K562 (cell line): ENCODE data around the gene SHROOM3. TPM values are rescaled to one million over a fixed set of nuclear protein-coding genes. Genes with fewer than 3 reads are reported as not detected.

Experiments used
- ARID1B ChIP-seq: fragments of 450-650 bp; IDR thresholded peaks from 2 replicates; pipeline ENCODE4 v1.6.1; 2016; ENCODE audit warnings: antibody characterized with exemption, mild to moderate bottlenecking, inconsistent platforms
- ARID2 ChIP-seq: fragments of 450-650 bp; IDR thresholded peaks from 2 replicates; pipeline ENCODE4 v1.6.1; 2017; ENCODE audit warnings: antibody characterized with exemption, mild to moderate bottlenecking
- ATF1 ChIP-seq, 2 experiments: fragments of 450-650 bp in 1 of 2; IDR thresholded peaks; 2 replicates each; pipeline ENCODE4 v1.6.1; 2016; ENCODE audit warnings: missing compliant biosample characterization in 1 of 2, missing genetic modification characterization in 1 of 2
- EP300 ChIP-seq: IDR thresholded peaks from 2 replicates; pipeline ENCODE4 v1.6.1; 2012; ENCODE audit warnings: low read length, improper control_type of control experiment
- HMG20B ChIP-seq: fragments of 250-450 bp; sonication (Bioruptor Pico); IDR thresholded peaks from 2 replicates; pipeline ENCODE4 v1.5.0; 2021; ENCODE audit warnings: mild to moderate bottlenecking
- JUND ChIP-seq, 2 experiments: IDR thresholded peaks; 2 replicates in 1 of 2; 3 replicates in 1 of 2; pipeline ENCODE4 v1.6.1; 2011; ENCODE audit warnings: borderline replicate concordance in 2 of 2, low read depth in 2 of 2, low read length in 2 of 2, improper control_type of control experiment in 1 of 2, missing biosample characterization in 1 of 2, missing genetic modification characterization in 1 of 2, missing genetic modification reagents in 1 of 2
- MAFF ChIP-seq: IDR thresholded peaks from 2 replicates; pipeline ENCODE4 v1.6.1; 2012; ENCODE audit warnings: low read length, improper control_type of control experiment
- NBN ChIP-seq: fragments of 450-650 bp; IDR thresholded peaks from 2 replicates; pipeline ENCODE4 v1.6.1; 2016; ENCODE audit warnings: low read depth, mild to moderate bottlenecking
- NFE2L1 ChIP-seq: fragments of 450-650 bp; IDR thresholded peaks from 2 replicates; pipeline ENCODE4 v1.6.1; 2016; ENCODE audit warnings: missing genetic modification characterization, low read depth, mild to moderate bottlenecking, missing compliant biosample characterization, moderate library complexity, borderline replicate concordance
- NR4A1 ChIP-seq, 2 experiments: fragments of 250-450 bp in 1 of 2; fragments of 450-650 bp in 1 of 2; sonication (Bioruptor Pico) in 1 of 2; IDR thresholded peaks; 2 replicates each; pipeline versions ENCODE4 v1.4.0 to v1.6.1; 2016 to 2020; ENCODE audit warnings: mild to moderate bottlenecking in 2 of 2, missing compliant biosample characterization in 1 of 2, missing genetic modification characterization in 1 of 2, moderate library complexity in 1 of 2
- PCBP1 ChIP-seq: fragments of 200-400 bp; formaldehyde crosslinking; IDR thresholded peaks from 2 replicates; pipeline ENCODE4 v1.6.1; 2018; ENCODE audit warnings: mild to moderate bottlenecking, low read depth, low read length; ENCODE audit not compliant: poor library complexity, severe bottlenecking
- PTTG1 ChIP-seq: fragments of 450-650 bp; IDR thresholded peaks from 2 replicates; pipeline ENCODE4 v1.6.1; 2016; ENCODE audit warnings: low read depth, mild to moderate bottlenecking, missing genetic modification characterization, missing compliant biosample characterization
- SAFB2 ChIP-seq: fragments of 200-400 bp; formaldehyde crosslinking; IDR thresholded peaks from 2 replicates; pipeline ENCODE4 v1.6.1; 2018; ENCODE audit warnings: borderline replicate concordance, low read length, low read depth, moderate library complexity; ENCODE audit not compliant: severe bottlenecking
- SMARCC2 ChIP-seq: fragments of 450-650 bp; IDR thresholded peaks from 2 replicates; pipeline ENCODE4 v1.6.1; 2017; ENCODE audit warnings: antibody characterized with exemption, moderate library complexity, mild to moderate bottlenecking, low read depth
- TAF9B ChIP-seq: fragments of 450-650 bp; IDR thresholded peaks from 2 replicates; pipeline ENCODE4 v1.6.1; 2018; ENCODE audit warnings: mild to moderate bottlenecking; ENCODE audit not compliant: partially characterized antibody
- polyA plus RNA-seq, 8 experiments: library from polyadenylated mRNA; depleted of rRNA in 4 of 8; stranded (reverse) in 5 of 8; unstranded in 3 of 8; fragments of >200 nt; fragmentation: Nextera tagmentation in 2 of 8; fragmentation: Illumina TruSeq in 1 of 8; extraction: Ambion mirVana in 2 of 8; extraction: Trizol in 1 of 8; gene quantifications; 2 replicates each; pipeline versions ENCODE4 v1.2.1 to v1.2.3, GENCODE V29; 2011 to 2014; ENCODE audit warnings: inconsistent platforms in 1 of 8, missing spikeins in 1 of 8
- total RNA-seq, 7 experiments: library from RNA; depleted of rRNA in 6 of 7; stranded (reverse); fragments of >200 nt in 6 of 7; fragmentation: Illumina TruSeq in 2 of 7; extraction: Trizol in 2 of 7; gene quantifications; 2 replicates each; pipeline versions ENCODE4 v1.2.1 to v1.2.3, GENCODE V29; 2011 to 2021; ENCODE audit warnings: low replicate concordance in 1 of 7
- TF ChIP-seq, protein P1 (sequence below), 2 experiments: fragments of 450-650 bp; conservative IDR thresholded peaks; 2 replicates each; pipeline ENCODE4 v1.6.1; 2017; ENCODE audit warnings: mild to moderate bottlenecking in 2 of 2, moderate library complexity in 2 of 2
- TF ChIP-seq, protein P2 (sequence below): fragments of 250-450 bp; sonication (Bioruptor Pico); IDR thresholded peaks from 2 replicates; pipeline ENCODE4 v1.4.0; 2020; ENCODE audit warnings: mild to moderate bottlenecking, moderate library complexity, borderline replicate concordance
- TF ChIP-seq, protein P3 (sequence below): fragments of 450-650 bp; IDR thresholded peaks from 2 replicates; pipeline ENCODE4 v1.6.1; 2017; ENCODE audit warnings: antibody characterized with exemption, mild to moderate bottlenecking

Gene SHROOM3
- total and polyA plus RNA-seq, 9 of the 15 experiments (the other 6 are each of a cell fraction or from before 2014, with no cell fraction given): 0.01 to 0.07 TPM; not detected in 7

DNA sequence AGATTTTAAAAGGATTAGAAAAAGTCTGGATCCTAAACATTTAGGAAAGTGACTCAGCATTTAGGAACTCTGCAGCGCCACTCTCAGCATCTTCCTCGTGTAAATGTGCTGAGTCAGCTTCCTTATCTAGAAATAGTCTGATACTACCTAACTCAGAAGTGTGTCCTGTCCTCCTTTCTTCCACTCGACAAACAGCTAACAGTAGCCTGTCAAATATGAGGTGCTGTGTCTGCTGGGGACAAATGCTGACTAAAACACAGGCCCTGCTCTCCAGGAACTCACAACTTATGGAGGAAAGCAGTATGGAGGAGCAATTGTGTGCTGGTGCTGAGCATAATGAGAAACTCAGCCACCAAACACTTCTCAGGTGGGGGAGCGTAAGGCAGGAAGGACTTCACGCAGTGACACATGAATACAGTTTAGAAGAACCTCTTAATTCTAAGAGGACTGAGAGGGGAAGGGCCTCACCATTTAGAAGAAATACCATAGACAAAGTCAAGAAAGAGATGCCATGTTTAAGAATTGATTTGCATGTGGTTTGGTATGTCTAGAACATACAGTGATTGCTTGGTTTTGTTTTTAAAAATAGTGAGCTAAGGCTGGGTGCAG, 337.6 kb downstream of the SHROOM3 start (continued):
- TF ChIP-seq PCBP1: no peak
- TF ChIP-seq JUND (IDR thresholded peaks at IDR 0.05; ENCODE audit: borderline replicate concordance, low read depth, low read length): peak; percentile 66; the same call in 1 of the 2 replicates
- TF ChIP-seq JUND (tag; IDR thresholded peaks at IDR 0.05; ENCODE audit: borderline replicate concordance, low read depth, low read length): peak; percentile 74; the same call in 2 of the 3 replicates
- no peak for TF ChIP-seq SAFB2
- no peak for TF ChIP-seq ATF1 (CRISPR knock-in tag; IDR thresholded peaks at IDR 0.05)
- TF ChIP-seq ATF1 (tag; IDR thresholded peaks at IDR 0.05): peak; percentile 37; the same call in 1 of the 2 replicates
- TF ChIP-seq TAF9B: peak; percentile 17
- TF ChIP-seq NR4A1 (CRISPR knock-in tag; IDR thresholded peaks at IDR 0.05): no peak
- TF ChIP-seq NR4A1 (tag; IDR thresholded peaks at IDR 0.05): no peak
- 0 out of 2 replicates have a peak, but pooled peaks have one; percentile 41 for TF ChIP-seq SMARCC2
- TF ChIP-seq, protein P1, sequence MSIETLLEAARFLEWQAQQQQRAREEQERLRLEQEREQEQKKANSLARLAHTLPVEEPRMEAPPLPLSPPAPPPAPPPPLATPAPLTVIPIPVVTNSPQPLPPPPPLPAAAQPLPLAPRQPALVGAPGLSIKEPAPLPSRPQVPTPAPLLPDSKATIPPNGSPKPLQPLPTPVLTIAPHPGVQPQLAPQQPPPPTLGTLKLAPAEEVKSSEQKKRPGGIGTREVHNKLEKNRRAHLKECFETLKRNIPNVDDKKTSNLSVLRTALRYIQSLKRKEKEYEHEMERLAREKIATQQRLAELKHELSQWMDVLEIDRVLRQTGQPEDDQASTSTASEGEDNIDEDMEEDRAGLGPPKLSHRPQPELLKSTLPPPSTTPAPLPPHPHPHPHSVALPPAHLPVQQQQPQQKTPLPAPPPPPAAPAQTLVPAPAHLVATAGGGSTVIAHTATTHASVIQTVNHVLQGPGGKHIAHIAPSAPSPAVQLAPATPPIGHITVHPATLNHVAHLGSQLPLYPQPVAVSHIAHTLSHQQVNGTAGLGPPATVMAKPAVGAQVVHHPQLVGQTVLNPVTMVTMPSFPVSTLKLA (conservative IDR thresholded peaks at IDR 0.05): peak in 1 of 2 experiments; percentile 29; a peak in 1 of 4 replicates
- TF ChIP-seq MAFF: peak; percentile 100
- peak; percentile 92 for TF ChIP-seq NFE2L1 (tag)
- TF ChIP-seq EP300: peak; percentile 31; the same call in 1 of the 2 replicates
- TF ChIP-seq, protein P2, sequence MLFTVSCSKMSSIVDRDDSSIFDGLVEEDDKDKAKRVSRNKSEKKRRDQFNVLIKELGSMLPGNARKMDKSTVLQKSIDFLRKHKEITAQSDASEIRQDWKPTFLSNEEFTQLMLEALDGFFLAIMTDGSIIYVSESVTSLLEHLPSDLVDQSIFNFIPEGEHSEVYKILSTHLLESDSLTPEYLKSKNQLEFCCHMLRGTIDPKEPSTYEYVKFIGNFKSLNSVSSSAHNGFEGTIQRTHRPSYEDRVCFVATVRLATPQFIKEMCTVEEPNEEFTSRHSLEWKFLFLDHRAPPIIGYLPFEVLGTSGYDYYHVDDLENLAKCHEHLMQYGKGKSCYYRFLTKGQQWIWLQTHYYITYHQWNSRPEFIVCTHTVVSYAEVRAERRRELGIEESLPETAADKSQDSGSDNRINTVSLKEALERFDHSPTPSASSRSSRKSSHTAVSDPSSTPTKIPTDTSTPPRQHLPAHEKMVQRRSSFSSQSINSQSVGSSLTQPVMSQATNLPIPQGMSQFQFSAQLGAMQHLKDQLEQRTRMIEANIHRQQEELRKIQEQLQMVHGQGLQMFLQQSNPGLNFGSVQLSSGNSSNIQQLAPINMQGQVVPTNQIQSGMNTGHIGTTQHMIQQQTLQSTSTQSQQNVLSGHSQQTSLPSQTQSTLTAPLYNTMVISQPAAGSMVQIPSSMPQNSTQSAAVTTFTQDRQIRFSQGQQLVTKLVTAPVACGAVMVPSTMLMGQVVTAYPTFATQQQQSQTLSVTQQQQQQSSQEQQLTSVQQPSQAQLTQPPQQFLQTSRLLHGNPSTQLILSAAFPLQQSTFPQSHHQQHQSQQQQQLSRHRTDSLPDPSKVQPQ: no peak
- peak; percentile 67 for TF ChIP-seq ARID1B
- 0 out of 2 replicates have a peak, but pooled peaks have one; percentile 50 for TF ChIP-seq NBN
- TF ChIP-seq HMG20B: no peak
- no peak for TF ChIP-seq ARID2
- TF ChIP-seq, protein P3, sequence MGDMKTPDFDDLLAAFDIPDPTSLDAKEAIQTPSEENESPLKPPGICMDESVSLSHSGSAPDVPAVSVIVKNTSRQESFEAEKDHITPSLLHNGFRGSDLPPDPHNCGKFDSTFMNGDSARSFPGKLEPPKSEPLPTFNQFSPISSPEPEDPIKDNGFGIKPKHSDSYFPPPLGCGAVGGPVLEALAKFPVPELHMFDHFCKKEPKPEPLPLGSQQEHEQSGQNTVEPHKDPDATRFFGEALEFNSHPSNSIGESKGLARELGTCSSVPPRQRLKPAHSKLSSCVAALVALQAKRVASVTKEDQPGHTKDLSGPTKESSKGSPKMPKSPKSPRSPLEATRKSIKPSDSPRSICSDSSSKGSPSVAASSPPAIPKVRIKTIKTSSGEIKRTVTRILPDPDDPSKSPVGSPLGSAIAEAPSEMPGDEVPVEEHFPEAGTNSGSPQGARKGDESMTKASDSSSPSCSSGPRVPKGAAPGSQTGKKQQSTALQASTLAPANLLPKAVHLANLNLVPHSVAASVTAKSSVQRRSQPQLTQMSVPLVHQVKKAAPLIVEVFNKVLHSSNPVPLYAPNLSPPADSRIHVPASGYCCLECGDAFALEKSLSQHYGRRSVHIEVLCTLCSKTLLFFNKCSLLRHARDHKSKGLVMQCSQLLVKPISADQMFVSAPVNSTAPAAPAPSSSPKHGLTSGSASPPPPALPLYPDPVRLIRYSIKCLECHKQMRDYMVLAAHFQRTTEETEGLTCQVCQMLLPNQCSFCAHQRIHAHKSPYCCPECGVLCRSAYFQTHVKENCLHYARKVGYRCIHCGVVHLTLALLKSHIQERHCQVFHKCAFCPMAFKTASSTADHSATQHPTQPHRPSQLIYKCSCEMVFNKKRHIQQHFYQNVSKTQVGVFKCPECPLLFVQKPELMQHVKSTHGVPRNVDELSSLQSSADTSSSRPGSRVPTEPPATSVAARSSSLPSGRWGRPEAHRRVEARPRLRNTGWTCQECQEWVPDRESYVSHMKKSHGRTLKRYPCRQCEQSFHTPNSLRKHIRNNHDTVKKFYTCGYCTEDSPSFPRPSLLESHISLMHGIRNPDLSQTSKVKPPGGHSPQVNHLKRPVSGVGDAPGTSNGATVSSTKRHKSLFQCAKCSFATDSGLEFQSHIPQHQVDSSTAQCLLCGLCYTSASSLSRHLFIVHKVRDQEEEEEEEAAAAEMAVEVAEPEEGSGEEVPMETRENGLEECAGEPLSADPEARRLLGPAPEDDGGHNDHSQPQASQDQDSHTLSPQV: peak; percentile 47; the same call in 1 of the 2 replicates
- peak; percentile 34; the same call in 1 of the 2 replicates for TF ChIP-seq PTTG1 (tag)
